A549 (cell line): ENCODE results near the gene SMIM44. TPM values are rescaled to one million over a fixed set of nuclear protein-coding genes. Genes with fewer than 3 reads are reported as not detected.

Source experiments
- ATAC-seq, 2 experiments: fragments of 200-7000 bp in 1 of 2; fragments of >200 bp in 1 of 2; cut with Nextera tagmentation in 1 of 2; cut with Tn5 transposase in 1 of 2; 3 replicates each; pipeline versions ENCODE4 v1.8.0 to v1.9.1; 2018 to 2020; ENCODE audit warnings: mild to moderate bottlenecking in 1 of 2, moderate library complexity in 1 of 2
- CTCF ChIA-PET: fragments of 300-600 bp; sonication (Branson Sonifier 250); formaldehyde crosslinking; extraction: SDS; loops from one replicate; lab custom pipeline; 2021; ENCODE audit warnings: antibody characterized with exemption, inconsistent platforms; lab: Yijun Ruan, JAX
- POLR2A ChIA-PET: fragments of 350-600 bp; formaldehyde crosslinking; extraction: SDS; loops from one replicate; lab custom pipeline; 2021; ENCODE audit warnings: antibody characterized with exemption, inconsistent platforms; lab: Yijun Ruan, JAX
- DNase-seq, 2 experiments: peaks; one replicate each; pipeline versions ENCODE4 v3.0.0 to v3.0.0-alpha.2; 2011 to 2016; ENCODE audit warnings: low read depth in 1 of 2, low spot score in 1 of 2
- FAIRE-seq: peaks from 2 replicates; lab custom pipeline; 2011; peaks lifted over from hg19 to GRCh38; lab: Jason Lieb, UNC
- H3K27ac ChIP-seq, 2 experiments: fragments of >200 bp; sonication (Bioruptor Twin); formaldehyde crosslinking; 3 replicates each; pipeline ENCODE4 v1.5.1; 2016 to 2017
- H3K4me1 ChIP-seq: fragments of >200 bp; sonication (Bioruptor Twin); formaldehyde crosslinking; 3 replicates; pipeline ENCODE4 v1.6.1; 2016
- H3K4me2 ChIP-seq: fragments of >200 bp; sonication (Bioruptor Twin); formaldehyde crosslinking; 3 replicates; pipeline ENCODE4 v1.6.1; 2016
- H3K4me3 ChIP-seq: fragments of >200 bp; sonication (Bioruptor Twin); formaldehyde crosslinking; 3 replicates; pipeline ENCODE4 v1.5.1; 2016
- H3K9me3 ChIP-seq: fragments of >200 bp; sonication (Bioruptor Twin); formaldehyde crosslinking; 3 replicates; pipeline ENCODE4 v1.6.1; 2016
- E2F6 ChIP-seq: IDR thresholded peaks from 2 replicates; pipeline ENCODE4 v1.6.1; 2012; ENCODE audit warnings: low read depth, borderline replicate concordance
- EP300 ChIP-seq, 2 experiments: fragments of >200 bp; sonication (Bioruptor Twin); formaldehyde crosslinking; IDR thresholded peaks; 2 replicates in 1 of 2; 3 replicates in 1 of 2; pipeline ENCODE4 v1.6.1; 2016 to 2017
- FOSL2 ChIP-seq, 2 experiments: fragments of 450-650 bp in 1 of 2; fragments of >200 bp in 1 of 2; sonication (Bioruptor Twin) in 1 of 2; formaldehyde crosslinking; IDR thresholded peaks; 2 replicates each; pipeline versions ENCODE4 v1.5.0 to v1.6.1; 2016 to 2020; ENCODE audit warnings: mild to moderate bottlenecking in 1 of 2, moderate library complexity in 1 of 2
- GATA3 ChIP-seq: IDR thresholded peaks from 2 replicates; pipeline ENCODE4 v1.6.1; 2012; ENCODE audit warnings: borderline replicate concordance
- HDAC2 ChIP-seq: fragments of 200-600 bp; sonication (generic); IDR thresholded peaks from 2 replicates; pipeline ENCODE4 v1.6.1; 2016
- HEYL ChIP-seq: fragments of 250-450 bp; sonication (Bioruptor Pico); IDR thresholded peaks from 2 replicates; pipeline ENCODE4 v1.8.0; 2021; ENCODE audit warnings: mild to moderate bottlenecking, moderate library complexity
- HOXB5 ChIP-seq: fragments of 250-450 bp; sonication (Bioruptor Pico); IDR thresholded peaks from 2 replicates; pipeline ENCODE4 v1.5.0; 2020; ENCODE audit warnings: mild to moderate bottlenecking, moderate library complexity
- MAZ ChIP-seq: fragments of 150-350 bp; IDR thresholded peaks from 2 replicates; pipeline ENCODE4 v1.6.1; 2014; ENCODE audit warnings: antibody characterized with exemption, low read depth, low read length, borderline replicate concordance
- NFE2L2 ChIP-seq: fragments of 150-350 bp; conservative IDR thresholded peaks from 2 replicates; pipeline ENCODE4 v1.6.1; 2014; ENCODE audit warnings: low read length
- RCOR1 ChIP-seq: fragments of 150-350 bp; IDR thresholded peaks from 2 replicates; pipeline ENCODE4 v1.6.1; 2014; ENCODE audit warnings: antibody characterized with exemption, low read length, low read depth
- SREBF2 ChIP-seq: fragments of 450-650 bp; IDR thresholded peaks from 2 replicates; pipeline ENCODE4 v1.6.1; 2014; ENCODE audit warnings: mild to moderate bottlenecking, moderate library complexity
- TFCP2L1 ChIP-seq: fragments of 250-450 bp; sonication (Bioruptor Pico); IDR thresholded peaks from 2 replicates; pipeline ENCODE4 v1.5.0; 2021; ENCODE audit warnings: mild to moderate bottlenecking
- USF2 ChIP-seq: fragments of 450-650 bp; IDR thresholded peaks from 2 replicates; pipeline ENCODE4 v1.6.1; 2014; ENCODE audit warnings: antibody characterized with exemption
- ZC3H11A ChIP-seq: fragments of 450-650 bp; IDR thresholded peaks from 2 replicates; pipeline ENCODE4 v1.6.1; 2014; ENCODE audit warnings: antibody characterized with exemption, mild to moderate bottlenecking
- ZFP36 ChIP-seq: fragments of 450-650 bp; IDR thresholded peaks from 2 replicates; pipeline ENCODE4 v1.6.1; 2014; ENCODE audit warnings: borderline replicate concordance; ENCODE audit not compliant: partially characterized antibody
- WGBS: methylation state at CpG from one replicate; pipeline ENCODE4 v1.1.6; 2017; ENCODE audit errors: missing lambda C conversion rate; 5-methylcytosine and 5-hydroxymethylcytosine counted together
- polyA plus RNA-seq, 4 experiments: library from polyadenylated mRNA; depleted of rRNA in 3 of 4; stranded (reverse); fragments of >200 nt; fragmentation: RNase III in 1 of 4; extraction: RNeasy Plus Mini Kit Qiagen cat#74134 plus additional on column Dnase treatment in 1 of 4; gene quantifications; 2 replicates in 3 of 4; 3 replicates in 1 of 4; pipeline ENCODE4 v1.2.3, GENCODE V29; 2011 to 2017
- TF ChIP-seq, protein P1 (sequence below): fragments of >200 bp; sonication (Bioruptor Twin); formaldehyde crosslinking; IDR thresholded peaks from 3 replicates; pipeline ENCODE4 v1.5.1; 2016
- TF ChIP-seq, protein P2 (sequence below): fragments of 250-450 bp; sonication (Bioruptor Pico); IDR thresholded peaks from 2 replicates; pipeline ENCODE4 v1.5.0; 2021; ENCODE audit warnings: mild to moderate bottlenecking, moderate library complexity, borderline replicate concordance

SMIM44 gene
- polyA plus RNA-seq, 2 of the 4 experiments (the other 2 are of a cell fraction), result not detected

GRCh38 chr19:3442487-3443071 is 40.7 kb downstream of the SMIM44 start:
- no peak for ATAC-seq
- 87% methylated on average over 7 of the region's 15 CpGs for WGBS
- no peak overlapping the region; a peak in 1 of 6 replicates for H3K27ac ChIP-seq
- TF ChIP-seq ZC3H11A (no peak), MAZ (no peak), E2F6 (no peak), HDAC2 (no peak), GATA3 (no peak), FOSL2 (IDR thresholded peaks at IDR 0.05) (no peak), FOSL2 (CRISPR knock-in tag; IDR thresholded peaks at IDR 0.05) (no peak)
- TF ChIP-seq, protein P1, sequence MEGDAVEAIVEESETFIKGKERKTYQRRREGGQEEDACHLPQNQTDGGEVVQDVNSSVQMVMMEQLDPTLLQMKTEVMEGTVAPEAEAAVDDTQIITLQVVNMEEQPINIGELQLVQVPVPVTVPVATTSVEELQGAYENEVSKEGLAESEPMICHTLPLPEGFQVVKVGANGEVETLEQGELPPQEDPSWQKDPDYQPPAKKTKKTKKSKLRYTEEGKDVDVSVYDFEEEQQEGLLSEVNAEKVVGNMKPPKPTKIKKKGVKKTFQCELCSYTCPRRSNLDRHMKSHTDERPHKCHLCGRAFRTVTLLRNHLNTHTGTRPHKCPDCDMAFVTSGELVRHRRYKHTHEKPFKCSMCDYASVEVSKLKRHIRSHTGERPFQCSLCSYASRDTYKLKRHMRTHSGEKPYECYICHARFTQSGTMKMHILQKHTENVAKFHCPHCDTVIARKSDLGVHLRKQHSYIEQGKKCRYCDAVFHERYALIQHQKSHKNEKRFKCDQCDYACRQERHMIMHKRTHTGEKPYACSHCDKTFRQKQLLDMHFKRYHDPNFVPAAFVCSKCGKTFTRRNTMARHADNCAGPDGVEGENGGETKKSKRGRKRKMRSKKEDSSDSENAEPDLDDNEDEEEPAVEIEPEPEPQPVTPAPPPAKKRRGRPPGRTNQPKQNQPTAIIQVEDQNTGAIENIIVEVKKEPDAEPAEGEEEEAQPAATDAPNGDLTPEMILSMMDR, result no peak
- TF ChIP-seq, protein P2, sequence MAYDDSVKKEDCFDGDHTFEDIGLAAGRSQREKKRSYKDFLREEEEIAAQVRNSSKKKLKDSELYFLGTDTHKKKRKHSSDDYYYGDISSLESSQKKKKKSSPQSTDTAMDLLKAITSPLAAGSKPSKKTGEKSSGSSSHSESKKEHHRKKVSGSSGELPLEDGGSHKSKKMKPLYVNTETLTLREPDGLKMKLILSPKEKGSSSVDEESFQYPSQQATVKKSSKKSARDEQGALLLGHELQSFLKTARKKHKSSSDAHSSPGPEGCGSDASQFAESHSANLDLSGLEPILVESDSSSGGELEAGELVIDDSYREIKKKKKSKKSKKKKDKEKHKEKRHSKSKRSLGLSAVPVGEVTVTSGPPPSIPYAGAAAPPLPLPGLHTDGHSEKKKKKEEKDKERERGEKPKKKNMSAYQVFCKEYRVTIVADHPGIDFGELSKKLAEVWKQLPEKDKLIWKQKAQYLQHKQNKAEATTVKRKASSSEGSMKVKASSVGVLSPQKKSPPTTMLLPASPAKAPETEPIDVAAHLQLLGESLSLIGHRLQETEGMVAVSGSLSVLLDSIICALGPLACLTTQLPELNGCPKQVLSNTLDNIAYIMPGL, result no peak
- TF ChIP-seq, all 56 proteins: peak for 0
- FAIRE-seq, result no peak
- H3K9me3 ChIP-seq, result no peaks in the 10 kb centered on the region
- ChIA-PET CTCF (interaction anchor here (0.7 to 2.1 kb wide), 5 partner anchors 27 to 803 kb away, joined by 3 to 8 read pairs (median 4); no protein-coding TSS in a partner anchor), POLR2A (no interaction called here)
- H3K4me1 ChIP-seq, result peaks cover 7% of the 10 kb centered on the region; the same call in 1 of the 3 replicates
- H3K4me3 ChIP-seq, result no peak overlapping the region
- H3K4me2 ChIP-seq, result no peak overlapping the region
- no peak for DNase-seq

DNA sequence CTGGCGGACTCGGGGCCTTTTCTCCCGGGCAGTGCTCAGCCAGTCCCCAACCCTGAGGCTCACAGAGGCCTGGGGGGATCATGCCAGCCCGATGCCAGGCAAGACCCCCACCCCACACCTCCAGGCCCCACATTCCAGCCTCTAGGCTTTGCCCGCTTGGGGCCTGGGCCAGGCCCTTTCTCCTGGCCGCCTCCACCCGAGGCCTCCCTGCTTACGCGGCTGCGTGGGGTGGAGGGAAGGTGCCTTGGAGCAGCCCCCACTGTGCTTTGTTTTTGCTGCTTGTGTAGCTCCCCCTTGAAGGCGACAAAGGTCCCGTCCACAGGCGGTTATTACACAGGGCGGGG is 41.3 kb downstream of the SMIM44 start:
- DNase-seq, result no peak
- FAIRE-seq, result no peak
- H3K27ac ChIP-seq, result peak overlapping the region in 1 of 2 experiments; percentile 48; a peak in 2 of 6 replicates
- ATAC-seq, result no peak
- ChIA-PET CTCF (interaction anchor here (0.7 to 2.9 kb wide), 5 partner anchors 12 to 804 kb away, joined by 3 to 18 read pairs (median 4); no protein-coding TSS in a partner anchor), POLR2A (no interaction called here)
- H3K4me1 ChIP-seq, result peaks cover 7% of the 10 kb centered on the region; the same call in 1 of the 3 replicates
- TF ChIP-seq HOXB5 (CRISPR knock-in tag) (no peak), ZFP36 (no peak), TFCP2L1 (no peak), HEYL (CRISPR knock-in tag) (no peak), EP300 (IDR thresholded peaks at IDR 0.05) (no peak), NFE2L2 (no peak), RCOR1 (no peak)
- no peak overlapping the region for H3K4me3 ChIP-seq
- 91% methylated on average over 14 of the region's 14 CpGs for WGBS
- no peak overlapping the region for H3K4me2 ChIP-seq
- H3K9me3 ChIP-seq, result no peaks in the 10 kb centered on the region

DNA sequence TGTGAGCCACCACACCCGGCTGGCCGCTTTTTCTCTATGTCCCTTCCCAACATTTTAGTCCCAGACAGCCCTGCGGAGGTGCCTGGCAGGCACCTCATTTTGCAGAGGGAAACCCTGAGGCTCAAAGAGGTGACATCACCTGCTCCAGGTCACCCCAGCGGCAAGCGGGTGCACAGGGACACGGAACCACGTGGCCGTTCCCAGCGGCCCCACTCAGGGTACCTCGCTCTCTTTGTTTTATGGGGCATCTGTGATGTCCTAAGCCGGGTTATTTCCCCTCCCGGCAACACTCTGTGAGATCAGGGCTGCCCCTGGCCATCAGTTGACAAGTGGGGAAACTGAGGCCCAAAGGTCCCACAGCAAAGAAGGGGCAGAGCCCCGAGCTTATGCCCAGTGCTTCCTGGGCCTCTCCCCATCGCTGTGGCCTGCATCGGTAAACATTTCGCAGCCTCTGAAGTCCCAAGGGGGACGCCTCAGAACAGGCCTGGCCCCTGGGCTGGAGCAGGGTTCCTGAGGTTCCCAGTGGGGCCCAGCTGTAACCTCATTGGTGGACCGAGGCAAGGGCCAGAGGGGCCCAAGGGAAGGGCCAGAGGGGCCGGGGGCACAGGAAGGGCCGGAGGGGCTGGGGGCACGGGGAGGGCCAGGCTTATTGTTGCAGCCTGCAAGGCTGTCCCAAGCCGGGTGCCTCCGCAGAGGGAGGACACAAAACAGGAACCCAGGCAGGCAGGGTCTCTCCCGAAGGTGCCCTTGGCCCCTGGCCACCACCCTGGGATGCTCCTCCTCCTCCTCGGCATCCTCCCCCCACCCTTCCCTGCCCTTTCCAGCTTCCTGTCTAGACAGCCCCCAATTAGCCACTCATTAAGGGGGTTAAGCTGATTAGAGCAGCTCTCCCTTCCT is 41.9 kb downstream of the SMIM44 start:
- Histone ChIP-seq H3K4me2 (no peak overlapping the region), H3K27ac (peak overlapping the region in 1 of 2 experiments; percentile 48; a peak in 2 of 6 replicates), H3K4me3 (no peak overlapping the region), H3K9me3 (no peaks in the 10 kb centered on the region)
- FAIRE-seq (no peak), ATAC-seq (no peak; a peak in 1 of 6 replicates), DNase-seq (no peak)
- POLR2A ChIA-PET, result no interaction called here
- CTCF ChIA-PET, result interaction anchor here (0.8 to 2.9 kb wide), 7 partner anchors 9 to 106 kb away, joined by 3 to 18 read pairs (median 4); no protein-coding TSS in a partner anchor
- TF ChIP-seq SREBF2 (no peak), TFCP2L1 (no peak), ZC3H11A (no peak), USF2 (no peak)
- TF ChIP-seq, all 56 proteins: peak for 0
- peaks cover 7% of the 10 kb centered on the region; the same call in 1 of the 3 replicates for H3K4me1 ChIP-seq
- 90% methylated on average over 15 of the region's 25 CpGs for WGBS
